ENCODE measurements around the gene SYNGR4. TPM values are rescaled to one million over a fixed set of nuclear protein-coding genes. Genes with fewer than 3 reads are reported as not detected.

Gene SYNGR4
- total RNA-seq, 2 donors from 2014 or later, result not detected

DNA sequence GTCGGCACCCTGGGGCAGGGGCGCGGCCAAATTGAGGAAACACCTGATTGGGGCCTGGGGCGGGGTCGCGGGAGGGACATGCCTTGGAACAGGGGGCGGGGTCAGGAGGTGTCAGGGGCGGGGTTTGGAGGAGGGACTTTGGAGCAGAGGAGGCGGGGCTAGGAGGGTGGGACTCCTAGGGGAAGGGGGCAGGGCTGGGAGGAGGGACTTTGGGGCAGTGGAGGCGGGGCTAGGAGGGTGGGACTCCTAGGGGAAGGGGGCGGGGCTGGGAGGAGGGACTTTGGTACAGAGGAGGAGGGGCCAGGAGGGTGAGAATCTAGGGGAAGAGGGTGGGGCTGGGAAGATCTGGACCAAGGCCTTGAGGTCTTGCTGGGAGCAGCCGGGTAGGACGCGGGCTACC lies 51.2 kb downstream of the SYNGR4 start:
- peak; percentile 95 for DNase-seq (ENCODE audit: low spot score)
- intact Hi-C loops (cut with DNase I), result no loop called here

DNA sequence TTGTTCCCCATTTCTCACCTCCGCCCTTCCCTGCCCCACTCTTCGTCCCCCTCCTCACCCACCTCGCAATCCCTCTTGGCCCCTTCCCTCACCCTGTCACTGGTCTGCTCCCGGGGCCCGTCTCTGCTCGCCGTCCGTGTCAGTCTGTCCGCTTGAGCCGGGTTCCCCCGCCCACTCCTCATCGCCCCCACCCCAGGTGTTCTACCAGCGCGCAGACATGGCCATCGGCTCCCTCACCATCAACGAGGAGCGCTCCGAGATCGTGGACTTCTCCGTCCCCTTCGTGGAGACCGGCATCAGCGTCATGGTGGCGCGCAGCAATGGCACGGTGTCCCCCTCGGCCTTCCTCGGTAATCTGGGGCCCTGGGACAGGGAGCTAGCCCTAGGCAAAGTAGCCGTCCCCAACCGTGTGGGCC lies 51.6 kb downstream of the SYNGR4 start:
- intact Hi-C loops (cut with DNase I), result no loop called here
- DNase-seq (ENCODE audit: low spot score), result no peak

DNA sequence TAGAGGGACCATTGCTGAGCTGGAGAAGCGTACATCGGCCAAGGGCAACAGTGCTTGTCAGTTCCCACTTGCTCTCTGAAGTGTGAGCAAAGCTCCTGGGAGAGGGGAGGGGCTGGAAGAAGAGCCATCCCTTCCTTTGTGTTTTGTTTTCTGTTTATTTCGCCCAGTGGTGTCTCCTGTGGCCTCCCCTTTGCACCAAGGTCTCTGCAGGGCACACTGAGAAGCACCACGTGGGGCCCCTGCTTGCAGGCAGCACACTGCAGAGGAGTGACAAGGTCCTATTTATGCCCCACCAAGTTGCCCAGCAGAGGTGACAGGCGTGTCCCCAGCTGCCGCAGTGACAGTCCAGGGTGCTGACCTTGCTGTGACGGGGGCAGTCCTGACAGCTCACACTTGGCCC lies 53.3 kb downstream of the SYNGR4 start:
- no peak for DNase-seq (ENCODE audit: low spot score)
- intact Hi-C loops (cut with DNase I), result no loop called here

DNA sequence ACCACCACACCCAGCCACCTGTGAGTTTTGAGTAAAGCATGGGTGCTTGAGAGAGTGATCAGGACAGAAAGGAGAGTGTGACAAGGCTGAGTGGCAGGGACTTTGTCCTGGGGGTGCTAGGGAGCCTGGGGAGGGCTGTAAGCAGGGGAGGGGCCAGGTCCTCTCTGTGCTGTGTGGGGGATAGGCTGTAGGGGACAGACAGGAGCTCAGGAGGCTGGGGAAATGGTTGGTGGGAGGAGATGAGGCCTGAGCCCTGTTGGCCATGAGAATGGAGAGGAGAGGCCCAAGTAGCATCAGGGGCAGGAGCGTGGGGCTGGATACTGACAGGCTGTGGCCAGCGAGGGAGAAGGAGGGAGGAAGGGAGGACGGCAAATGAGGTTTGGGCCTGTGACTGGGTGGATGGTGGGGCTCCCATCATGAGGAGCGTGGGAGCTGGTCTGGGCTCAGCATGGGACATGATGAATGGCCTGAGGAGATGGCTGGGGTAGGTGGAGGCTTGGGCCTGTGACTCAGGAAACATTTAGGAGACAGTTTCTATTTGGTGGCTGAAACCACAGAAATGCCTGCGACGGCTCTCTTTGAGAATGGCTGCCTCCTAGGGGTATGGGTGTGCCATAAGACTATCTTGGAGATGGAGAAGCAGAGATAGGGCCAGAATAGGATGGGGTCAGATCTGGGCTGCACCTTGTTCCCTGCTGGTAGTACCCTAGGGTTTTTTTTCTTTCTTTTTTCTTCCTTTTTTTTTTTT lies 54.3 kb downstream of the SYNGR4 start:
- intact Hi-C loops (cut with DNase I), result no loop called here
- no peak for DNase-seq (ENCODE audit: low spot score)

DNA sequence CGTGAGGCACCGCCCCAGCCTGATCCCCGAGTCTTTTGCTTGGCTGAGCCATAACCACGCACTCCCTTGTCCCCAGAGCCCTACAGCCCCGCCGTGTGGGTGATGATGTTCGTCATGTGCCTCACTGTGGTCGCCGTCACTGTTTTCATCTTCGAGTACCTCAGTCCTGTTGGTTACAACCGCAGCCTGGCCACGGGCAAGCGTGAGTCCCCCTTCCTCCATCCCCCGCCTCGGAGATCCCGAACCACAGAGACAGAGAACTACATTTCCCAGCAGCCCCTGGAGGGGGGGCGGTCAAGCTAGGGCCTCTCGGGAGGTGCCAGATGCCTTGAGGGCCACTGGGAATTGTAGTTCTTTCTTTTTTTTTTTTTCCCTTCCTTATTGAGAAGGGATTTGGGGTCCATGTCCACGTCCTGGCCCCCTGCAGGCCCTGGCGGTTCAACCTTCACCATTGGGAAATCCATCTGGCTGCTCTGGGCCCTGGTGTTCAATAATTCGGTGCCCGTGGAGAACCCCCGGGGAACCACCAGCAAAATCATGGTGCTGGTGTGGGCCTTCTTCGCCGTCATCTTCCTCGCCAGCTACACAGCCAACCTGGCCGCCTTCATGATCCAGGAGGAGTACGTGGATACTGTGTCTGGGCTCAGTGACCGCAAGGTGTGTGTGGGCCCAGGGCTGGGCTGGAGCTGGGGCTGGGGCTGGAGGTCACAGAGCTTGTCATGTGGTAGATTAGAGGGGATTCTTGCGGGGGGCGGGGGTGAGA lies 55.2 kb downstream of the SYNGR4 start:
- no peak for DNase-seq (ENCODE audit: low spot score)
- intact Hi-C loops (cut with DNase I), result no loop called here

DNA sequence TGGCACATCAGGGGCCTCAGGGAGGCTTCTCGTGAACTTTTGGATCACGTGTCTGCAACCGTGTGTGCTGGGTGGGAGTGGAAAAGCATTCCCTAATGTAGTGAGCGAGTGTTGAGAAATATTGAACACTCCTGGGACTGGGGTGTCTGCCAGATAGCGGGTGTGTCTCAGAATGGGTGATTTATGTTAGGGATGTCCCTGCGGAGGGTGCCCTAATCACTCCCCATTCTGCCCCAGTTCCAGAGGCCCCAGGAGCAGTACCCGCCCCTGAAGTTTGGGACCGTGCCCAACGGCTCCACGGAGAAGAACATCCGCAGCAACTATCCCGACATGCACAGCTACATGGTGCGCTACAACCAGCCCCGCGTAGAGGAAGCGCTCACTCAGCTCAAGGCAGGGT lies 57.4 kb downstream of the SYNGR4 start:
- no peak for DNase-seq (ENCODE audit: low spot score)
- intact Hi-C loops (cut with DNase I), result no loop called here

DNA sequence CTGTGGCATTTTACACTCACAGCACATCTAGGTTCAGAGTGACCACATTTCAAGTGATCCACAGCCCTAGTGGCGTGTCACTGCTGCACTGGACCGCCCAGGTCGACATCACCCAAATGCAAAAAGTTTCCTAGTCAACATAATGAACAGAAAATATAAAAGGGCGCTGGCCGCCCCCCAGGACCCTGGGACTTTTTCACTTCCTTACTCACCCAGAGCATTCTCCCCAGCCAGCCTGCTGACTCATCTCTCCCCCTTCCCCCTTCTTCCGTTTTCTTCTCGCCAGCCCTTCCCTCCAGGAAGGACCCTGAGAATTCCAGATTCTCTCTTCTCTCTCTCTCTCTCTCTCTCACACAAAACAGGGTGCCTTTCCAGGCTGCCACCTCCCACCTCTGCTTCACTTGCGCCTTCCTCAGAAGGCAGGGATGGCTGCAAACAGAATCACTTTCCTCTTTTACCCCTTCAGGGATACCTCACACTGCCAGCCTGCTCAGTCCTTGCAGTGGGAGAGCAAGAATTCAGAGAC lies 60.6 kb downstream of the SYNGR4 start:
- intact Hi-C loops (cut with DNase I), result loop anchor here in 1 of 2 donors (1.0 kb wide), 1 partner anchor 42 kb away; no protein-coding TSS in a partner anchor
- DNase-seq (ENCODE audit: low spot score), result no peak

Other genes with a start within 250 kb of the SYNGR4 start
- 1 to 10 TPM; 4.8 to 5.9 TPM for gene LIG1, start 194.0 kb upstream of the SYNGR4 start, total RNA-seq
- gene ZSWIM9, start 193.7 kb upstream of the SYNGR4 start, total RNA-seq, result 1 to 10 TPM; 6.1 to 8.6 TPM
- gene CARD8, start 108.5 kb upstream of the SYNGR4 start, total RNA-seq, result 10 to 100 TPM; 44.0 to 54.2 TPM
- gene ZNF114, start 94.3 kb upstream of the SYNGR4 start, total RNA-seq, result under 1 TPM; 0.37 to 0.38 TPM
- gene EMP3, start 38.8 kb upstream of the SYNGR4 start, total RNA-seq, result 100 to 1,000 TPM; 120 to 297 TPM
- 1 to 10 TPM; 5.0 to 6.3 TPM for gene TMEM143, start 427 bp upstream of the SYNGR4 start, total RNA-seq
- 100 to 1,000 TPM in 1 of 2 donors, 10 to 100 TPM in 1; 94.6 to 111 TPM for gene KDELR1, start 27.2 kb downstream of the SYNGR4 start, total RNA-seq
- 1 to 10 TPM in 1 of 2 donors, under 1 TPM in 1; 0.71 to 2.3 TPM for gene GRIN2D, start 29.3 kb downstream of the SYNGR4 start, total RNA-seq
- 10 to 100 TPM; 21.1 to 24.2 TPM for gene GRWD1, start 81.6 kb downstream of the SYNGR4 start, total RNA-seq
- under 1 TPM; 0.52 to 0.65 TPM for gene KCNJ14, start 91.2 kb downstream of the SYNGR4 start, total RNA-seq
- 10 to 100 TPM; 34.1 to 49.2 TPM for gene CYTH2, start 105.0 kb downstream of the SYNGR4 start, total RNA-seq
- gene LMTK3, start 147.5 kb downstream of the SYNGR4 start, total RNA-seq, result under 1 TPM; 0.19 to 0.57 TPM
- gene SULT2B1, start 187.8 kb downstream of the SYNGR4 start, total RNA-seq, result under 1 TPM in 1 of 2 donors, not detected in 1; 0.60 TPM
- gene SPACA4, start 242.4 kb downstream of the SYNGR4 start, total RNA-seq, result not detected